ENCODE measurements around the gene LYPD3. TPM values are rescaled to one million over a fixed set of nuclear protein-coding genes. Genes with fewer than 3 reads are reported as not detected.

The LYPD3 gene
- total RNA-seq, 1 donor from 2014 or later = not detected

DNA sequence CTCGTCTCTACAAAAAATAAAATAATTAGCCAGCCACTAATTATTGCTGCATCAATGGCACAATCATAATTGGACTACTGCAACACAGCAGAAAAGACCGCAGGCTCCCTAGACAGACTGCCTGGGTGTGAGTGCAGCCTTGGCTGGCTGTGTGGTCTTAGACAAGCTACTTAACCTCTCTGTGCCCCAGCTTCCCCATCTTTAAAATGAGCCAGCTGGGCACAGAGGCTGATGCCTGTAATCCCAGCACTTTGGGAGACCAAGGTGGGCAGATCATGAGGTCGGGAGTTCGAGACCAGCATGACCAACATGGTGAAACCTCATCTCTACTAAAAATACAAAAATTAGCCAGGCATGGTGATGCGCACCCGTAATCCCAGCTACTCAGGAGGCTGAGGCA lies 31.7 kb downstream of the LYPD3 start:
- CTCF ChIA-PET = interaction anchor here (1.7 to 6.6 kb wide), 2 partner anchors 13 to 86 kb away, joined by 5 to 55 read pairs; no protein-coding TSS in a partner anchor
- intact Hi-C loops (cut with micrococcal nuclease) = loop anchor here (1.0 to 2.0 kb wide), 2 partner anchors 13 to 376 kb away; no protein-coding TSS in a partner anchor
- POLR2A ChIA-PET = no interaction called here
- H3K36me3 Mint-ChIP-seq (ENCODE audit: low read depth) = no peaks in the 10 kb centered on the region
- TF ChIP-seq, protein P1, sequence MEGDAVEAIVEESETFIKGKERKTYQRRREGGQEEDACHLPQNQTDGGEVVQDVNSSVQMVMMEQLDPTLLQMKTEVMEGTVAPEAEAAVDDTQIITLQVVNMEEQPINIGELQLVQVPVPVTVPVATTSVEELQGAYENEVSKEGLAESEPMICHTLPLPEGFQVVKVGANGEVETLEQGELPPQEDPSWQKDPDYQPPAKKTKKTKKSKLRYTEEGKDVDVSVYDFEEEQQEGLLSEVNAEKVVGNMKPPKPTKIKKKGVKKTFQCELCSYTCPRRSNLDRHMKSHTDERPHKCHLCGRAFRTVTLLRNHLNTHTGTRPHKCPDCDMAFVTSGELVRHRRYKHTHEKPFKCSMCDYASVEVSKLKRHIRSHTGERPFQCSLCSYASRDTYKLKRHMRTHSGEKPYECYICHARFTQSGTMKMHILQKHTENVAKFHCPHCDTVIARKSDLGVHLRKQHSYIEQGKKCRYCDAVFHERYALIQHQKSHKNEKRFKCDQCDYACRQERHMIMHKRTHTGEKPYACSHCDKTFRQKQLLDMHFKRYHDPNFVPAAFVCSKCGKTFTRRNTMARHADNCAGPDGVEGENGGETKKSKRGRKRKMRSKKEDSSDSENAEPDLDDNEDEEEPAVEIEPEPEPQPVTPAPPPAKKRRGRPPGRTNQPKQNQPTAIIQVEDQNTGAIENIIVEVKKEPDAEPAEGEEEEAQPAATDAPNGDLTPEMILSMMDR (IDR thresholded peaks at IDR 0.05) = no peak
- H3K9me3 Mint-ChIP-seq = no peaks in the 10 kb centered on the region
- peaks cover 36% of the 10 kb centered on the region for H3K4me1 Mint-ChIP-seq
- H3K27ac Mint-ChIP-seq = no peak overlapping the region
- no peak overlapping the region for H3K4me3 Mint-ChIP-seq
- DNase-seq (no peak), ATAC-seq (ENCODE audit: low read depth) (no peak)
- H3K27me3 Mint-ChIP-seq = no peaks in the 10 kb centered on the region

DNA sequence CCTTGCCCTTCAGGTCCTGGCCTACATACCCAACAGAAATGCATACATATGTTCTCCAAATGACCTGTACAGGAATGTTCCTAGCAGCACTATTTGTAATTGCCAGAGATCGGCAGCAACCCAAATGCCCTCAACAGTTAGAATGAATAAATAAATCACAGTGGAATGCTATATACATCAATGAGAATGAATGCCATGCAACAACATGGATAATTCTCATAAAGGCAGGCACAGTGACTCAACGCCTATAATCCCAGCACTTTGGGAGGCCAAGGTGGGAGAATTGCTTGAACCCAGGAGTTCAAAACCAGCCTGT lies 32.1 kb downstream of the LYPD3 start:
- TF ChIP-seq, protein P1 (IDR thresholded peaks at IDR 0.05) = no peak
- H3K27ac Mint-ChIP-seq = no peak overlapping the region
- POLR2A ChIA-PET = interaction anchor here (1.0 to 1.2 kb wide), 2 partner anchors 71 to 86 kb away, joined by 3 to 15 read pairs; no protein-coding TSS in a partner anchor

DNA sequence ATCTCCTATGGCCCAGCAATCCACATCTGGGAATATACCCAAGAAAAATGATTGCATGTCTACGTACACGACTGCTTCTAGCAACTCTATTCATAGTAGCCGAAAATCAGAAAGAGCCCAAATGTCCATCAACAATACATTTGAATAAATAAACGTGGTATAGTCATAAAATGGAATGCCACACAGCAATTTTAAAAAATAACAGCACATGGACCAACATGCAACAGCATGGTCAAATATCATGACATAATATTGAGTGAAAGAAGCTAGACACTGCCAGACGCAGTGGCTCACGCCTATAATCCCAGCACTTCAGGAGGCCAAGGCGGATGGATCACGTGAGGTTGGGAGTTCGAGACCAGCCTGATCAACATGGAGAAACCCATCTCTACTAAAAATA lies 34.4 kb downstream of the LYPD3 start:
- Mint-ChIP-seq H3K4me3 (no peak overlapping the region), H3K36me3 (ENCODE audit: low read depth) (no peaks in the 10 kb centered on the region)

More for the DNA sequence above, 32.1 kb downstream of the LYPD3 start:
- CTCF ChIA-PET = interaction anchor here (1.0 to 6.6 kb wide), 5 partner anchors 11 to 121 kb away, joined by 3 to 55 read pairs (median 5); no protein-coding TSS in a partner anchor
- H3K27me3 Mint-ChIP-seq = no peaks in the 10 kb centered on the region
- no peak for ATAC-seq (ENCODE audit: low read depth)
- no peaks in the 10 kb centered on the region for H3K36me3 Mint-ChIP-seq (ENCODE audit: low read depth)
- no peak for DNase-seq
- intact Hi-C loops (cut with micrococcal nuclease) = loop anchor here (1.0 to 2.0 kb wide), 2 partner anchors 13 to 376 kb away; no protein-coding TSS in a partner anchor
- peaks cover 33% of the 10 kb centered on the region for H3K4me1 Mint-ChIP-seq
- no peak overlapping the region for H3K4me3 Mint-ChIP-seq
- H3K9me3 Mint-ChIP-seq = no peaks in the 10 kb centered on the region

DNA sequence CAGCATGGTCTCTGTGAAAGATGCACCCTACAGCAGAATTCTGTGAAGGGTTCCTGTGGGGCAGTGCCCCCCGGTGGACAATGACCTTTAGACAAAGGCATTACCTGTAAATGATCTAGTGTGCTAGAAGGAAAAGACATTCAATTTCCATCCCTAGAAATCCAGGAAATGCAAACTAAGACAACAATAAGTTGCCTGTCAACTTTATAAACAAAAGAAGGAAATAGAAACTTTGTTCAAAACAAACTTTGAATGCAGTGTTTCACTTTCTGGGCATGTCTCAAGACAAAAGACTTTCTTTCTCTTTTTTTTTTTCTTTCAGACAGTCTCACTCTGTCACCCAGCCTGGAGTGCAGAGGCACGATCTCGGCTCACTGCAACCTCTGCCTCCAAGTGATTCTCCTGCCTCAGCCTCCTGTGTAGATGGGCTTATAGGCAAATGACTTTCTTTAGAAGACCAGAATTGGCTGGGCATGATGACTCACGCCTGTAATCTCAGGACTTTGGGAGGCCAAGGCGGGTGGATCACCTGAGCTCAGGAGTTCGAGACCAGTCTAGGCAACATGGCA lies 35.2 kb downstream of the LYPD3 start:
- ATAC-seq (ENCODE audit: low read depth) = no peak
- DNase-seq = no peak
- POLR2A ChIA-PET = no interaction called here
- intact Hi-C loops (cut with micrococcal nuclease) = no loop called here
- Mint-ChIP-seq H3K4me3 (no peak overlapping the region), H3K27ac (no peak overlapping the region), H3K9me3 (no peaks in the 10 kb centered on the region), H3K4me1 (peaks cover 19% of the 10 kb centered on the region), H3K36me3 (ENCODE audit: low read depth) (no peaks in the 10 kb centered on the region), H3K27me3 (no peaks in the 10 kb centered on the region)
- TF ChIP-seq, protein P1 (IDR thresholded peaks at IDR 0.05) = no peak
- CTCF ChIA-PET = interaction anchor here (1.4 to 6.6 kb wide), 2 partner anchors 9 to 89 kb away, joined by 3 to 55 read pairs; no protein-coding TSS in a partner anchor

More for the DNA sequence above, 34.4 kb downstream of the LYPD3 start:
- no peak overlapping the region for H3K27ac Mint-ChIP-seq
- TF ChIP-seq, protein P1 (IDR thresholded peaks at IDR 0.05) = no peak
- DNase-seq (no peak), ATAC-seq (ENCODE audit: low read depth) (no peak)
- peaks cover 22% of the 10 kb centered on the region for H3K4me1 Mint-ChIP-seq
- ChIA-PET CTCF (interaction anchor here (0.8 to 6.6 kb wide), 3 partner anchors 8 to 88 kb away, joined by 3 to 55 read pairs (median 5); no protein-coding TSS in a partner anchor), POLR2A (no interaction called here)
- H3K27me3 Mint-ChIP-seq = no peaks in the 10 kb centered on the region
- intact Hi-C loops (cut with micrococcal nuclease) = no loop called here
- no peaks in the 10 kb centered on the region for H3K9me3 Mint-ChIP-seq

DNA sequence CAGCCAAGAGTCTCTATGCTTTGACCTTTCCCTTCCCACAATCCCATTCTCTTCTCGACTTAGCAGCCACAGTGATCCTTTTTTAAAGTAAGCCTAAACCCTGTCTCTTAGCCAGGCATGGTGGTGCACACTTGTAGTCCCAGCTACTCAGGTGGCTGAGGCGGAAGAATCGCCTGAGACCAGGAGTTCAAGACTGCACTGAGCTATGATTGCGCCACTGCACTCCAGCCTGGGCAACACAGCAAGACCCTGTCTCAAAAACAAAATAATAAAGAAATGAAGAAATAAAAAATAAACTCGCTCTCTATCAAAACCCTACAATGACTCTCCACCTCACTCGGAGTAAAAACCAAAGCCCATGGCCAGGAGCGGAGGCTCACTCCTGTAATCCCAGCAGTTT lies 36.0 kb downstream of the LYPD3 start:
- H3K4me1 Mint-ChIP-seq = peaks cover 18% of the 10 kb centered on the region
- ChIA-PET CTCF (interaction anchor here (0.8 to 1.7 kb wide), 3 partner anchors 13 to 90 kb away, joined by 3 to 5 read pairs (median 4); no protein-coding TSS in a partner anchor), POLR2A (no interaction called here)
- H3K27me3 Mint-ChIP-seq = no peaks in the 10 kb centered on the region
- intact Hi-C loops (cut with micrococcal nuclease) = no loop called here
- H3K9me3 Mint-ChIP-seq = no peaks in the 10 kb centered on the region
- H3K36me3 Mint-ChIP-seq (ENCODE audit: low read depth) = no peaks in the 10 kb centered on the region
- ATAC-seq (ENCODE audit: low read depth) (no peak), DNase-seq (no peak)
- no peak overlapping the region for H3K27ac Mint-ChIP-seq
- H3K4me3 Mint-ChIP-seq = no peak overlapping the region
- TF ChIP-seq, protein P1 (IDR thresholded peaks at IDR 0.05) = no peak
